ENCODE measurements around the gene MOB2. TPM values are rescaled to one million over a fixed set of nuclear protein-coding genes. Genes with fewer than 3 reads are reported as not detected.
"Not testable (repeated sequence)": the region's sequence is repeated elsewhere in the genome, so short reads cannot be mapped to it uniquely, and the experiment has no call there.

MOB2 gene
- total RNA-seq, 1 donor from 2014 or later: 38.6 TPM

GRCh38 chr11:1515082-1516060 lies 28.8 kb upstream of the MOB2 start:
- no peak overlapping the region for H3K27ac Mint-ChIP-seq (ENCODE audit: unreplicated experiment)
- H3K27me3 Mint-ChIP-seq (ENCODE audit: unreplicated experiment): no peaks in the 10 kb centered on the region
- H3K4me3 Mint-ChIP-seq (ENCODE audit: unreplicated experiment): no peak overlapping the region
- peak; percentile 95 for DNase-seq (ENCODE audit: extremely low spot score, unreplicated experiment)
- peaks cover 30% of the 10 kb centered on the region for H3K4me1 Mint-ChIP-seq (ENCODE audit: unreplicated experiment)
- no peaks in the 10 kb centered on the region for H3K36me3 Mint-ChIP-seq (ENCODE audit: unreplicated experiment)
- H3K9me3 Mint-ChIP-seq (ENCODE audit: unreplicated experiment): no peaks in the 10 kb centered on the region
- TF ChIP-seq, protein P1, sequence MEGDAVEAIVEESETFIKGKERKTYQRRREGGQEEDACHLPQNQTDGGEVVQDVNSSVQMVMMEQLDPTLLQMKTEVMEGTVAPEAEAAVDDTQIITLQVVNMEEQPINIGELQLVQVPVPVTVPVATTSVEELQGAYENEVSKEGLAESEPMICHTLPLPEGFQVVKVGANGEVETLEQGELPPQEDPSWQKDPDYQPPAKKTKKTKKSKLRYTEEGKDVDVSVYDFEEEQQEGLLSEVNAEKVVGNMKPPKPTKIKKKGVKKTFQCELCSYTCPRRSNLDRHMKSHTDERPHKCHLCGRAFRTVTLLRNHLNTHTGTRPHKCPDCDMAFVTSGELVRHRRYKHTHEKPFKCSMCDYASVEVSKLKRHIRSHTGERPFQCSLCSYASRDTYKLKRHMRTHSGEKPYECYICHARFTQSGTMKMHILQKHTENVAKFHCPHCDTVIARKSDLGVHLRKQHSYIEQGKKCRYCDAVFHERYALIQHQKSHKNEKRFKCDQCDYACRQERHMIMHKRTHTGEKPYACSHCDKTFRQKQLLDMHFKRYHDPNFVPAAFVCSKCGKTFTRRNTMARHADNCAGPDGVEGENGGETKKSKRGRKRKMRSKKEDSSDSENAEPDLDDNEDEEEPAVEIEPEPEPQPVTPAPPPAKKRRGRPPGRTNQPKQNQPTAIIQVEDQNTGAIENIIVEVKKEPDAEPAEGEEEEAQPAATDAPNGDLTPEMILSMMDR (IDR thresholded peaks at IDR 0.05): peak; percentile 98

GRCh38 chr11:1514336-1515061 lies 27.9 kb upstream of the MOB2 start:
- Mint-ChIP-seq H3K27me3 (ENCODE audit: unreplicated experiment) (no peaks in the 10 kb centered on the region), H3K36me3 (ENCODE audit: unreplicated experiment) (no peaks in the 10 kb centered on the region), H3K27ac (ENCODE audit: unreplicated experiment) (no peak overlapping the region), H3K4me1 (ENCODE audit: unreplicated experiment) (peaks cover 33% of the 10 kb centered on the region), H3K4me3 (ENCODE audit: unreplicated experiment) (no peak overlapping the region), H3K9me3 (ENCODE audit: unreplicated experiment) (no peaks in the 10 kb centered on the region)
- TF ChIP-seq, protein P1 (IDR thresholded peaks at IDR 0.05): no peak
- no peak for DNase-seq (ENCODE audit: extremely low spot score, unreplicated experiment)

- Mint-ChIP-seq H3K4me1 (ENCODE audit: unreplicated experiment) (peaks cover 37% of the 10 kb centered on the region), H3K36me3 (ENCODE audit: unreplicated experiment) (no peaks in the 10 kb centered on the region), H3K4me3 (ENCODE audit: unreplicated experiment) (no peak overlapping the region), H3K27me3 (ENCODE audit: unreplicated experiment) (no peaks in the 10 kb centered on the region), H3K27ac (ENCODE audit: unreplicated experiment) (no peak overlapping the region), H3K9me3 (ENCODE audit: unreplicated experiment) (no peaks in the 10 kb centered on the region)
- no peak for DNase-seq (ENCODE audit: extremely low spot score, unreplicated experiment)
- TF ChIP-seq, protein P1 (IDR thresholded peaks at IDR 0.05): no peak
These were observed 27.0 kb upstream of the MOB2 start for GRCh38 chr11:1513326-1514296.

- not testable (repeated sequence) for H3K9me3 Mint-ChIP-seq (ENCODE audit: unreplicated experiment); H3K27ac Mint-ChIP-seq (ENCODE audit: unreplicated experiment); DNase-seq (ENCODE audit: extremely low spot score, unreplicated experiment); H3K36me3 Mint-ChIP-seq (ENCODE audit: unreplicated experiment); H3K4me3 Mint-ChIP-seq (ENCODE audit: unreplicated experiment); H3K27me3 Mint-ChIP-seq (ENCODE audit: unreplicated experiment)
- peaks cover 39% of the 10 kb centered on the region for H3K4me1 Mint-ChIP-seq (ENCODE audit: unreplicated experiment)
These were observed 26.1 kb upstream of the MOB2 start for GRCh38 chr11:1512531-1513258.
